Motor neuron (in vitro differentiated cells): ENCODE measurements around the gene GNA15. TPM values are rescaled to one million over a fixed set of nuclear protein-coding genes. Genes with fewer than 3 reads are reported as not detected.
"Not testable (repeated sequence)": the region's sequence is repeated elsewhere in the genome, so short reads cannot be mapped to it uniquely, and the experiment has no call there.

Source experiments
- ATAC-seq, 8 experiments: fragments of 200-7000 bp; cut with Tn5 transposase; replicated peaks in 6 of 8; 2 replicates each; pipeline ENCODE4 v1.8.0; 2021; ENCODE audit warnings: mild to moderate bottlenecking in 8 of 8, moderate library complexity in 8 of 8
- H3K27ac ChIP-seq, 2 donors: fragments of 250-450 bp; sonication (Bioruptor Pico); 2 replicates each; pipeline ENCODE4 v1.9.0; 2021; ENCODE audit warnings: antibody characterized with exemption in 2 of 2, mild to moderate bottlenecking in 2 of 2, moderate library complexity in 1 of 2
- H3K4me1 ChIP-seq, 2 donors: fragments of 250-450 bp; sonication (Bioruptor Pico); replicated peaks in 1 of 2; 2 replicates each; pipeline ENCODE4 v1.6.1; 2021; ENCODE audit warnings: antibody characterized with exemption in 2 of 2, mild to moderate bottlenecking in 2 of 2, moderate library complexity in 1 of 2
- H3K4me3 ChIP-seq, 5 donors: fragments of 250-450 bp; sonication (Bioruptor Pico); 2 replicates each; pipeline ENCODE4 v1.9.0; 2021; ENCODE audit warnings: antibody characterized with exemption in 5 of 5, mild to moderate bottlenecking in 5 of 5, moderate library complexity in 4 of 5
- WGBS, 10 experiments: fragments of 450-650 bp; shearing (Covaris generic); methylation state at CpG; one replicate each; pipeline ENCODE4 v1.0.0; 2022; 5-methylcytosine and 5-hydroxymethylcytosine counted together
- in situ Hi-C, 9 experiments: fragments of 400-800 bp; cut with MboI; loops; one replicate each; pipeline ENCODE4 v1.15.0; 2021; ENCODE audit warnings: low sequenced_read_pairs in 9 of 9, low pct_unique_long_range_greater_than_20kb in 2 of 9; ENCODE audit not compliant: unreplicated experiment in 9 of 9
- total RNA-seq, 8 experiments: library from RNA; unstranded; fragments of 300-600 nt; gene quantifications; 2 replicates each; pipeline versions ENCODE4 v1.2.3 to v1.2.4, GENCODE V29; 2022

Gene GNA15
- total RNA-seq, 8 experiments from 2014 or later, result 0.22 to 1.3 (median 0.46) TPM; not detected in 4

- H3K27ac ChIP-seq, result no peak overlapping the region
- in situ Hi-C loops, result no loop called here
- WGBS, 10 experiments, result 90 to 100% (median 93%) methylated on average over 1 to 12 of the region's 35 CpGs; no CpG with 5 or more reads in 3 of the 10 experiments
- peaks cover 9% of the 10 kb centered on the region in 2 donors for H3K4me1 ChIP-seq
- no peak overlapping the region for H3K4me3 ChIP-seq
- ATAC-seq, result no peak
These were observed 53.1 kb downstream of the GNA15 start for GRCh38 chr19:3188627-3189596.

GRCh38 chr19:3189702-3190469 is 54.1 kb downstream of the GNA15 start:
- ATAC-seq, result no peak
- in situ Hi-C loops, result no loop called here
- WGBS, 10 experiments, result no CpG with 5 or more reads among the region's 28 CpGs
- Histone ChIP-seq H3K27ac (no peak overlapping the region), H3K4me1 (peaks cover 9% of the 10 kb centered on the region in 2 donors), H3K4me3 (no peak overlapping the region)

- in situ Hi-C loops, result no loop called here
- Histone ChIP-seq H3K4me1 (peaks cover 9% of the 10 kb centered on the region in 2 donors), H3K27ac (no peak overlapping the region), H3K4me3 (no peak overlapping the region)
- no peak for ATAC-seq
- no CpG with 5 or more reads among the region's 18 CpGs for WGBS, 10 experiments
These were observed 54.6 kb downstream of the GNA15 start for GRCh38 chr19:3190470-3190770.

- peaks cover 9% of the 10 kb centered on the region in 2 donors for H3K4me1 ChIP-seq
- no peak overlapping the region for H3K4me3 ChIP-seq
- ATAC-seq, result no peak
- no peak overlapping the region for H3K27ac ChIP-seq
- WGBS, 10 experiments, result 90 to 100% (median 95%) methylated on average over 1 to 22 of the region's 46 CpGs; no CpG with 5 or more reads in 3 of the 10 experiments
- in situ Hi-C loops, result no loop called here
These were observed 55.3 kb downstream of the GNA15 start for GRCh38 chr19:3190921-3191805.

GRCh38 chr19:3191806-3192104 is 55.9 kb downstream of the GNA15 start:
- H3K4me1 ChIP-seq, ATAC-seq, in situ Hi-C loops, H3K4me3 ChIP-seq, H3K27ac ChIP-seq: not testable (repeated sequence)
- WGBS, 10 experiments, result 88 to 100% (median 92%) methylated on average over 1 to 5 of the region's 12 CpGs; no CpG with 5 or more reads in 5 of the 10 experiments

GRCh38 chr19:3192228-3192635 is 56.4 kb downstream of the GNA15 start:
- H3K4me3 ChIP-seq, result no peak overlapping the region
- ATAC-seq, result no peak
- H3K27ac ChIP-seq, result no peak overlapping the region
- WGBS, 10 experiments, result 97 to 100% methylated on average over 3 to 6 of the region's 32 CpGs; no CpG with 5 or more reads in 8 of the 10 experiments
- H3K4me1 ChIP-seq, result peaks cover 2% of the 10 kb centered on the region in 2 donors
- in situ Hi-C loops, result no loop called here

GRCh38 chr19:3192684-3193083 is 56.9 kb downstream of the GNA15 start:
- Histone ChIP-seq H3K4me3 (no peak overlapping the region), H3K27ac (no peak overlapping the region), H3K4me1 (no peaks in the 10 kb centered on the region)
- in situ Hi-C loops, result no loop called here
- no peak for ATAC-seq
- WGBS, 10 experiments, result 95 to 100% (median 98%) methylated on average over 1 to 5 of the region's 14 CpGs; no CpG with 5 or more reads in 6 of the 10 experiments

- no peak for ATAC-seq
- H3K4me1 ChIP-seq, result no peaks in the 10 kb centered on the region
- in situ Hi-C loops, result no loop called here
- 83 to 100% (median 95%) methylated on average over 2 to 9 of the region's 40 CpGs; no CpG with 5 or more reads in 4 of the 10 experiments for WGBS, 10 experiments
- H3K27ac ChIP-seq, result no peak overlapping the region
- H3K4me3 ChIP-seq, result no peak overlapping the region
These were observed 57.6 kb downstream of the GNA15 start for GRCh38 chr19:3193256-3194105.

GRCh38 chr19:3194106-3195087 is 58.6 kb downstream of the GNA15 start:
- WGBS, 10 experiments, result 73 to 100% (median 89%) methylated on average over 2 to 15 of the region's 17 CpGs; no CpG with 5 or more reads in 2 of the 10 experiments
- H3K4me3 ChIP-seq, result no peak overlapping the region
- ATAC-seq, result no peak
- H3K4me1 ChIP-seq, result no peaks in the 10 kb centered on the region
- in situ Hi-C loops, result no loop called here
- no peak overlapping the region for H3K27ac ChIP-seq

GRCh38 chr19:3196064-3196932 is 60.5 kb downstream of the GNA15 start:
- 70 to 100% (median 94%) methylated on average over 2 to 7 of the region's 42 CpGs; no CpG with 5 or more reads in 6 of the 10 experiments for WGBS, 10 experiments
- no peak overlapping the region for H3K4me3 ChIP-seq

GRCh38 chr19:3196933-3197205 is 61.0 kb downstream of the GNA15 start:
- Histone ChIP-seq H3K27ac (no peak overlapping the region), H3K4me3 (no peak overlapping the region), H3K4me1 (no peaks in the 10 kb centered on the region)
- in situ Hi-C loops, result no loop called here
- 80 to 100% (median 97%) methylated on average over 2 to 5 of the region's 14 CpGs; no CpG with 5 or more reads in 7 of the 10 experiments for WGBS, 10 experiments
- ATAC-seq, result no peak

More at GRCh38 chr19:3196064-3196932, 60.5 kb downstream of the GNA15 start:
- no peaks in the 10 kb centered on the region for H3K4me1 ChIP-seq
- in situ Hi-C loops, result no loop called here
- H3K27ac ChIP-seq, result no peak overlapping the region
- no peak for ATAC-seq
